OCI-LY7 (cell line): ENCODE results near the gene CDRT4. TPM values are rescaled to one million over a fixed set of nuclear protein-coding genes. Genes with fewer than 3 reads are reported as not detected.

Experiments
- BruUV-seq: library from RNA; stranded (reverse); fragments of 400-500 nt; replicated peaks from 2 replicates; lab custom pipeline; 2021; lab: Mats Ljungman, UMichigan
- CTCF ChIA-PET: fragments of 300-600 bp; sonication (Branson Sonifier 250); formaldehyde crosslinking; loops from one replicate; lab custom pipeline; 2022; ENCODE audit warnings: antibody characterized with exemption; ENCODE audit not compliant: unreplicated experiment; lab: Charles Lee
- POLR2A ChIA-PET: fragments of 300-600 bp; sonication (Branson Sonifier 250); formaldehyde crosslinking; loops from one replicate; lab custom pipeline; 2022; ENCODE audit warnings: antibody characterized with exemption; lab: Charles Lee
- DNase-seq: peaks from one replicate; pipeline ENCODE4 v3.0.0-alpha.2; 2015; ENCODE audit warnings: low spot score
- H2AFZ ChIP-seq: fragments of 200-600 bp; sonication (generic), shearing (Covaris generic); 2 replicates; pipeline ENCODE4 v1.6.1; 2014; ENCODE audit warnings: mild to moderate bottlenecking, antibody characterized with exemption, low read length, moderate library complexity
- H3K27ac ChIP-seq: fragments of 200-600 bp; sonication (generic); 2 replicates; pipeline ENCODE4 v1.5.1; 2014; ENCODE audit warnings: mixed run types, low read depth, mild to moderate bottlenecking, moderate library complexity, low read length, inconsistent platforms; ENCODE audit not compliant: poor library complexity, severe bottlenecking
- H3K36me3 ChIP-seq: fragments of 200-600 bp; sonication (generic); 2 replicates; pipeline ENCODE4 v1.6.1; 2014; ENCODE audit warnings: mild to moderate bottlenecking, antibody characterized with exemption, low read length, moderate library complexity, mixed read lengths; ENCODE audit not compliant: insufficient read depth
- H3K4me1 ChIP-seq: fragments of 200-600 bp; sonication (generic); 2 replicates; pipeline ENCODE4 v1.5.1; 2014; ENCODE audit warnings: mild to moderate bottlenecking, low read length; ENCODE audit not compliant: insufficient read depth, poor library complexity, severe bottlenecking
- H3K4me2 ChIP-seq: fragments of 200-600 bp; sonication (generic); 2 replicates; pipeline ENCODE4 v1.6.1; 2014; ENCODE audit warnings: mild to moderate bottlenecking, low read length
- H3K4me3 ChIP-seq: fragments of 200-600 bp; sonication (generic); 2 replicates; pipeline ENCODE4 v1.5.1; 2014; ENCODE audit warnings: mild to moderate bottlenecking, low read depth, low read length; ENCODE audit not compliant: poor library complexity, severe bottlenecking
- H3K79me2 ChIP-seq: fragments of 200-600 bp; sonication (generic); 2 replicates; pipeline ENCODE4 v1.6.1; 2016; ENCODE audit warnings: low read depth, mild to moderate bottlenecking, low read length, moderate library complexity, mixed read lengths; ENCODE audit not compliant: insufficient read depth
- H3K9me2 ChIP-seq: fragments of 200-600 bp; sonication (generic); 2 replicates; pipeline ENCODE4 v1.6.1; 2016; ENCODE audit warnings: mild to moderate bottlenecking, low read length, mixed read lengths; ENCODE audit not compliant: insufficient read depth
- H3K9me3 ChIP-seq: fragments of 200-600 bp; sonication (generic); 2 replicates; pipeline ENCODE4 v1.6.1; 2014; ENCODE audit warnings: mild to moderate bottlenecking, mixed run types, low read length, mixed read lengths
- H4K20me1 ChIP-seq: fragments of 200-600 bp; sonication (generic); 2 replicates; pipeline ENCODE4 v1.6.1; 2014; ENCODE audit warnings: mild to moderate bottlenecking, antibody characterized with exemption, low read length, moderate library complexity, mixed read lengths; ENCODE audit not compliant: insufficient read depth
- CTCF ChIP-seq: fragments of 200-600 bp; sonication (generic); conservative IDR thresholded peaks from 2 replicates; pipeline ENCODE4 v1.5.1; 2014; ENCODE audit warnings: mild to moderate bottlenecking, antibody characterized with exemption, low read length, moderate library complexity, mixed read lengths
- EZH2phosphoT487 ChIP-seq: fragments of 200-600 bp; sonication (generic); IDR thresholded peaks from 2 replicates; pipeline ENCODE4 v1.6.1; 2018; ENCODE audit warnings: low read depth, borderline replicate concordance, mild to moderate bottlenecking, mixed run types, antibody characterized with exemption, low read length, moderate library complexity, mixed read lengths
- intact Hi-C: fragments of 100-400 bp; cut with micrococcal nuclease; formaldehyde crosslinking; loops from one replicate; pipeline ENCODE4 v1.10.0; 2022; ENCODE audit not compliant: unreplicated experiment
- total RNA-seq, 2 experiments: library from RNA; depleted of rRNA in 1 of 2; stranded (reverse); fragments of >200 nt in 1 of 2; shearing (Covaris generic) in 1 of 2; gene quantifications; 2 replicates each; pipeline ENCODE4 v1.2.3, GENCODE V29; 2014 to 2022

Gene CDRT4
- total RNA-seq, 2 experiments from 2014 or later, result 1.7 to 6.2 TPM

- Histone ChIP-seq H3K4me2 (no peak overlapping the region), H3K79me2 (no peaks in the 10 kb centered on the region), H3K4me1 (no peaks in the 10 kb centered on the region), H3K27ac (no peak overlapping the region), H3K9me3 (no peaks in the 10 kb centered on the region), H3K4me3 (no peak overlapping the region), H2AFZ (no peak overlapping the region), H3K9me2 (no peaks in the 10 kb centered on the region), H4K20me1 (no peaks in the 10 kb centered on the region), H3K36me3 (no peaks in the 10 kb centered on the region)
- TF ChIP-seq EZH2phosphoT487 (no peak), CTCF (no peak)
- DNase-seq, result no peak
- CTCF ChIA-PET, result no interaction called here
- POLR2A ChIA-PET, result interaction anchor here (0.7 kb wide), 1 partner anchor 185 kb away, joined by 3 read pairs; no protein-coding TSS in a partner anchor
- BruUV-seq, result no TSS peak
- intact Hi-C loops, result no loop called here
These were observed 11.4 kb upstream of the CDRT4 start for GRCh38 chr17:15478845-15479244.

- Histone ChIP-seq H3K4me1 (no peaks in the 10 kb centered on the region), H3K9me2 (no peaks in the 10 kb centered on the region), H4K20me1 (no peaks in the 10 kb centered on the region), H3K27ac (no peak overlapping the region), H3K4me2 (no peak overlapping the region), H3K4me3 (no peak overlapping the region), H3K9me3 (no peaks in the 10 kb centered on the region), H3K79me2 (no peaks in the 10 kb centered on the region), H2AFZ (no peak overlapping the region), H3K36me3 (no peaks in the 10 kb centered on the region)
- no peak for DNase-seq
- ChIA-PET CTCF (no interaction called here), POLR2A (no interaction called here)
- TF ChIP-seq CTCF (no peak), EZH2phosphoT487 (no peak)
- no TSS peak for BruUV-seq
- intact Hi-C loops, result no loop called here
These were observed 8.4 kb upstream of the CDRT4 start for GRCh38 chr17:15475631-15476354.

GRCh38 chr17:15472891-15473290 lies 5.5 kb upstream of the CDRT4 start:
- Histone ChIP-seq H3K36me3 (no peaks in the 10 kb centered on the region), H3K4me1 (no peaks in the 10 kb centered on the region), H3K9me3 (no peaks in the 10 kb centered on the region), H3K79me2 (no peaks in the 10 kb centered on the region), H3K4me3 (no peak overlapping the region), H4K20me1 (no peaks in the 10 kb centered on the region), H3K27ac (no peak overlapping the region), H3K9me2 (no peaks in the 10 kb centered on the region), H3K4me2 (no peak overlapping the region), H2AFZ (no peak overlapping the region)
- ChIA-PET POLR2A (no interaction called here), CTCF (no interaction called here)
- intact Hi-C loops, result no loop called here
- TF ChIP-seq EZH2phosphoT487 (no peak), CTCF (no peak)
- no TSS peak for BruUV-seq
- DNase-seq, result no peak
